GM19372 (cell line): Measurements from ENCODE around the gene CD300A.

Experiments used
- ATAC-seq: cut with Tn5 transposase; IDR thresholded peaks from one replicate; pipeline ENCODE4 v1.9.1; 2021; ENCODE audit warnings: mild to moderate bottlenecking, low read depth, moderate library complexity; ENCODE audit not compliant: unreplicated experiment

CD300A gene

GRCh38 chr17:74439691-74440567 is 26.5 kb upstream of the CD300A start:
- ATAC-seq, result no peak

DNA sequence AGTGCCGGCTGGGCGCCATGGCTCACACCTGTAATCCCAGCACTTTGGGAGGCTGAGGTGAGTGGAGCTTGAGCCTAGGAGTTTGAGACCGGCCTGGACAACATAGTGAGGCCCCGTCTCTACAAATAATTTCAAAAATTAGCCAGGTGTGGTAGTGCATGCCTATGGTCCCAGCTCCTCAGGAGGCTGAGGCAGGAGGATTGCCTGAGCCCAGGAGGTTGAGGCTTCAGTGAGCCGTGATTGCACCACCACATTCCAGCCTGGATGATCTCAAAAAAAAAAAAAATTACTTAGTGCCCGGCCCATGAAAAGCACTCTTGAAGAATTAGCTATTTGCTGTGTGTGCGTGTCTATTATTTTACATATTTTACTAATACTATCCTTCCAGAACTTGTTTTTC is 24.9 kb upstream of the CD300A start:
- no peak for ATAC-seq

DNA sequence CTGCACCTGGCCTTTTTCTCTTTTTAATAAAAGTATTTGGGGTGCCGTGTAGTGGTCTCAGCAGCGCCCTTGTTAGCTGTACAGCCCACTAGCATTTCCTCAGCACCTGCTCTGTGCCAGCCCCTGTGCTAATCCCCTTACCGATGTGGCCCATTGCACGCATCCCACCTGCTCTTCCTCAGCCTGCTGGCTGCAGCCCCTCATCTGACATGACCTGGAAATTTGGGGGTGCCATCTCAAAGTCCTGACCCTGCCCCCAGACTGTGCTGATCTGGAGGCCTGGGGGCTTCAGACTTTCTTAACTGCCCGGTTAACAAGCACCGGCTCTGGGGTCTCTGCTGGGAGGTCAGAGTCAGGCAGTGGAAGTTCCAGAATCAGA is 24.2 kb upstream of the CD300A start:
- no peak for ATAC-seq

- ATAC-seq, result peak; percentile 83
These were observed 23.5 kb upstream of the CD300A start for GRCh38 chr17:74442670-74443515.

GRCh38 chr17:74443516-74444296 is 22.7 kb upstream of the CD300A start:
- no peak for ATAC-seq

- ATAC-seq, result no peak
These were observed 22.0 kb upstream of the CD300A start for GRCh38 chr17:74444406-74444805.

GRCh38 chr17:74445158-74445557 is 21.3 kb upstream of the CD300A start:
- ATAC-seq, result no peak

DNA sequence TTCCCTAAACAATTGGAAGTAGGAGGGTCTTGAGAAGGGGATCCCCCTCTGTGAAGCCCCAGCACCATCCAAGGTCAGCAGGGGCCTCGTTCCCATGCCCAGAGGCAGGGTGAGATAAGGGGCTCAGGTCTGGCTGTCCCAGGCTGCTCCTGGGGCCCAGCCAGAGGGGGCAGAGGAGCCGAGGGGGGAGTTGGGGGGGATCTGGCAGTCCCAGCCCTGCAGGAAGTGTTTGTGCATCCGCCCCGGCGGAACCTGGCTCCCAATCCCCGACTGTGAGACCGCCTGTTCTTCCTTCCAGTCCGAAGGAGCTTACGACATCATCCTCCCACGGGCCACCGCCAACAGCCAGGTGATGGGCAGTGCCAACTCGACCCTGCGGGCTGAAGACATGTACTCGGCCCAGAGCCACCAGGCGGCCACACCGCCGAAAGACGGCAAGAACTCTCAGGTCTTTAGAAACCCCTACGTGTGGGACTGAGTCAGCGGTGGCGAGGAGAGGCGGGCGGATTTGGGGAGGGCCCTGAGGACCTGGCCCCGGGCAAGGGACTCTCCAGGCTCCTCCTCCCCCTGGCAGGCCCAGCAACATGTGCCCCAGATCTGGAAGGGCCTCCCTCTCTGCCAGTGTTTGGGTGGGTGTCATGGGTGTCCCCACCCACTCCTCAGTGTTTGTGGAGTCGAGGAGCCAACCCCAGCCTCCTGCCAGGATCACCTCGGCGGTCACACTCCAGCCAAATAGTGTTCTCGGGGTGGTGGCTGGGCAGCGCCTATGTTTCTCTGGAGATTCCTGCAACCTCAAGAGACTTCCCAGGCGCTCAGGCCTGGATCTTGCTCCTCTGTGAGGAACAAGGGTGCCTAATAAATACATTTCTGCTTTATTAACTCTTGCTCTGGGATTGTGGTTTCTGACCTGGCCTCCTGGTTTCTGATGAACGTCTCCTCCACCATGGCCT is 19.6 kb upstream of the CD300A start:
- ATAC-seq, result no peak

GRCh38 chr17:74447628-74448159 is 18.7 kb upstream of the CD300A start:
- ATAC-seq, result no peak

DNA sequence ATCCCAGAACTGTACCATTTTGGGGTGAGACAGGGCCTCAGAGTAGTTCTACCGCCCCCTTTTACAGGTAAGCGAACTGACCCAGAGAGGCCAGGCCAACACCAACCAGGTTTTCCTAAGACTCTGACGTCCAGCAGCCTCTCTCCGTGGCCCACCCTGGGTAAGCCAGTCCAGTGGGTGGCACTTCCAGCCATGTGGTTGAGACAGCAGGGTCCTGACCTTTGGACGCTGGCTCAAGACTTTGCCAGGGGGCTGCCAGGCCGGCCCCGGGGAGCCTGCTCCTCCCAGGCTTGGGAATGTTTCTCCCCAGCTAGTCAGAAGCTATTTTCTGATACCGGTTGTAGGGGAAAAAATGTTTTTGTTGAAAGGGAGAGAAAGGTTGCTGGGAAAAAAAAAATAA is 17.7 kb upstream of the CD300A start:
- ATAC-seq, result no peak

DNA sequence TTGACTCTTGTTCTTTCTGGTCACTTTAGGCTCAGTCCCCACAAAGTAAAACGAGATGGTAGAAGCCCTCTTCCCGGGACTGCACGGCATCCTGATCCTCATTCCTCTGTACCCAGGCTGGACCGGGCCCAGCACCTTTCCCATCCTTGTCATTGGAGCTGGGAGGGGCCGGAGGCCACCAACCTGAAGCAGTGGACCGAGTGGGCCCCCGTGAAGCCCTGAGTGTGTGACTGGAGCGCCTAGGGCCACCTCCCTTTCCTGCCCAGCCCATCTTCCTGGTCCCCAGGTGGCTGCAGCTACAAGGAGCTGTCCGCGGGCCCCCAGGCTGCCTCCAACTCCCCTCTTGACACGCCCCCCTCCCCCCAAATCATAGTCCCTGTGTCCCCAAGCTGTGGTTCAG is 17.1 kb upstream of the CD300A start:
- ATAC-seq, result no peak

GRCh38 chr17:74449773-74450172 is 16.7 kb upstream of the CD300A start:
- ATAC-seq, result no peak

GRCh38 chr17:74450231-74450630 is 16.2 kb upstream of the CD300A start:
- ATAC-seq, result no peak

DNA sequence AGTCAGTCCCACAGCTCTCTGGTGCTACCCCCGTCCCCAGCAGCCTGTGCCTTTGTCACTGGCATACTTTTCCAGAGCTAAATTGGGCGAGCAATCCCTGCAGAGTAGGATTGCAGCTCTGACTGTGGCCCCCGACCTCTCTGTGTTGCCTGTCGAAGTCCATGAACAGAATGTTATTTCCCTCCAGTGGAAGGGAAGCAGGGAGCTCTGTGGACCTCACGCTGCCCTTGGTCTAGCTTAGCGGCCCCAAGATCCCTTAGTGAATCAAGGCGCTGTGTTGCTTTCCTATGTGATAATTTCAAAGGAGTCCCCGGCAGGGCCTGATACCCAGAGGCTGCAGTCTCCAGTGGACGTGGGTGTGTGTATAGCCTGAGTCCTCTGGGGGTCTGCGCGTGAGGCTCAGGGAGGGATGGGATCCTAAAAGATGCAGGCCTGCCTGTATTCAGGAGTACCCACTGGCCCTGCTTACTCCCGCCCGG is 15.5 kb upstream of the CD300A start:
- ATAC-seq, result no peak

DNA sequence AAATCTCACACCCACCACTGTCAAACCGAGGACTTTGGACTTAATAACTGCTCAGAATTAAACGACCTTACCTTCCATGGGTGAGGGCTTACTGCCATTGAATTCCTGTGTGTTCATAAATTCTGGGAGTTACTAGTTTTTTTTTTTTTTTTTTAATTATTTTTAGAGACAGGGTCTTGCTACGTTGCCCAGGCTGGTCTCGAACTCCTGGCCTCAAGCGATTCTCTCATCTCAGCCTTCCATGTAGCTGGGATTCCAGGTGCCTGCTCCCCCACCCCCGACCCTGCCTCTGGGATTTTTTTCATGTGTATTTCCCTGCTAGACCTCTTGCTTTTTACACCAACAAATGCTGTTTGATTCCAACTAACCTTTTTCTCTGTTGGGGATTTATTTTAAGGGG is 14.9 kb upstream of the CD300A start:
- ATAC-seq, result no peak

DNA sequence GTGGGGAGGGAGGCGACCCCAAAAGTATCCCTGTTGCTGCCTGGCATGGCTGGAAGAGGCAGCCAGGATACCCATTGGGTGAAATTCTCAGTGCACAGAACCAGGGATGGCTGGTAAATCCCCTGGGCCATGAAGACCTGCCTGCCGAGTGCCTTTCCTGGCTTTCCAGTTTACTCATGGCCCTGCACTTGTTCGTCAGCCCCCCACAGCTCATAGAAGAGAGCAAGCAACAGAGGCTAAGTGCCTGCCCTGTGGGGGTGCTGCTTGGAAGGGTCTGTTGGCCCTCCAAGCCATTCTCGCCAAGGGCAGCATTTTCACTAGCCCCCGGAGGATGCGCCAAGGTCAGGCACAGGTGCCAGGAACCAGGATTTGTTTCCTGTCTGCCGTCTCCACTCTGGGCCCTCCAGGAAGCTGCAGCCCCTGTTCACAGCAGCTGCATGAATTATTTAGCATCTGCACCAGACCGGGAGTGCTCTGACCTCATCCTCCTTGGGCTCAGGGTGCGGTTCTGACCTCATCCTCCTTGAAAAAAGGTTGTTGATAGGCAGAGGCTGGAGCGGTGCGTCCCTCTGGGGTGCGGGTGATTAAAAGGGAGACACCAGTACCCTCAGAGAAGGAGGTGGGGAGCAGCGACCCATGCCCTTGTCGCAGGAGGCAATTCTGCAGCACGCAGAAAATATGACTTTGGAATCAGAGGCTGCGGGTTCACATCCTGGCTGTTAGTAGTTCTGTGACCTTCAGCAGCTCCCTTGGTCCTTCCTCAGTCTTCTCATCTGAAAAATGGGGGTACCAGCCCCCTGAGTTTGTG is 14.2 kb upstream of the CD300A start:
- ATAC-seq, result no peak

- no peak for ATAC-seq
These were observed 13.4 kb upstream of the CD300A start for GRCh38 chr17:74452841-74453661.
